Naive B cell (primary cell): ENCODE data around the gene RPL27A. TPM values are rescaled to one million over a fixed set of nuclear protein-coding genes. Genes with fewer than 3 reads are reported as not detected.
"Not testable (repeated sequence)": the region's sequence is repeated elsewhere in the genome, so short reads cannot be mapped to it uniquely, and the experiment has no call there.

ENCODE experiments used
- ATAC-seq, 2 donors: fragments of 150-1000 bp; cut with Tn5 transposase; 2 replicates each; pipeline ENCODE4 v1.10.0; 2021; ENCODE audit warnings: low read depth in 2 of 2, mild to moderate bottlenecking in 2 of 2, moderate library complexity in 2 of 2
- DNase-seq: peaks from one replicate; pipeline ENCODE4 v3.0.0; 2022
- H3K27ac Mint-ChIP-seq, 6 donors: one replicate each; pipeline ENCODE4 v1.8.0; 2020 to 2022; ENCODE audit warnings: mild to moderate bottlenecking in 6 of 6, mixed read lengths in 6 of 6, moderate library complexity in 5 of 6, inconsistent platforms in 2 of 6
- H3K27me3 Mint-ChIP-seq, 3 donors: one replicate each; pipeline ENCODE4 v1.8.0; 2021 to 2022; ENCODE audit warnings: mixed read lengths in 3 of 3, mild to moderate bottlenecking in 1 of 3
- H3K36me3 Mint-ChIP-seq, 2 donors: one replicate each; pipeline ENCODE4 v1.8.0; 2020 to 2022; ENCODE audit warnings: mixed read lengths in 2 of 2, inconsistent platforms in 1 of 2, mild to moderate bottlenecking in 1 of 2
- H3K4me1 Mint-ChIP-seq, 3 donors: one replicate each; pipeline ENCODE4 v1.8.0; 2020 to 2022; ENCODE audit warnings: mixed read lengths in 3 of 3, inconsistent platforms in 1 of 3, mild to moderate bottlenecking in 1 of 3, moderate library complexity in 1 of 3
- H3K4me3 Mint-ChIP-seq, 8 donors: one replicate each; pipeline ENCODE4 v1.8.0; 2020 to 2022; ENCODE audit warnings: mild to moderate bottlenecking in 8 of 8, mixed read lengths in 8 of 8, moderate library complexity in 8 of 8, inconsistent platforms in 2 of 8
- H3K9me3 Mint-ChIP-seq, 7 donors: one replicate each; pipeline ENCODE4 v1.8.0; 2020 to 2022; ENCODE audit warnings: mixed read lengths in 7 of 7, mild to moderate bottlenecking in 5 of 7, inconsistent platforms in 2 of 7, moderate library complexity in 1 of 7
- polyA plus RNA-seq, 6 donors: library from polyadenylated mRNA; unstranded; fragments of 300-500 nt; fragmentation: Illumina TruSeq; gene quantifications; one replicate each; pipeline ENCODE4 v1.2.3, GENCODE V29; 2021; ENCODE audit warnings: low read depth in 6 of 6

Gene RPL27A
- polyA plus RNA-seq, 6 donors from 2014 or later: 2,246 to 4,262 (median 3,486) TPM

DNA sequence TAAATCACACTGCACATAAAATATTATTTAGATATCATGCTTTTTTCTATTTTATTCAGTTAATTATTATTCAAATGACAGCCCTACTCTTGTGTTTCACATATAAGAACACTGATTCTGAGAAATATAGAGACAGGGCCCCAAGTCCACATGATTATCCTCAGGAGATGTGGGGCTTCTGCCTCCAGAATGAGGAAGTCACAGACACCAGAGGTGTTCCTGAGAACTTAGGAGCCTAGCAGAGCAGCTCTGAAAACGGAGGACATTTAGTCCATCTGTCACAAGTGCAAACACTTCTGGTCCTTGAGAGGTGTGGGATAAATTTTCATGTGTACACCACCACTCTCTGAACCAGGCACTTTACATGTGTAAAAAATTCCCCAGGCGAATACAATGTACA, 26.3 kb upstream of the RPL27A start:
- H3K9me3 Mint-ChIP-seq: no peaks in the 10 kb centered on the region
- H3K4me1 Mint-ChIP-seq: peaks cover 0 to 3% (median 0%) of the 10 kb centered on the region in 3 donors
- H3K36me3 Mint-ChIP-seq: peaks cover 1 to 27% of the 10 kb centered on the region in 2 donors
- H3K4me3 Mint-ChIP-seq: no peak overlapping the region
- H3K27me3 Mint-ChIP-seq: no peaks in the 10 kb centered on the region
- H3K27ac Mint-ChIP-seq: peak overlapping the region in 1 of 6 donors; percentile 57
- ATAC-seq (no peak), DNase-seq (no peak)

GRCh38 chr11:8658321-8659057, 24.1 kb upstream of the RPL27A start:
- peaks cover 0 to 10% of the 10 kb centered on the region in 2 donors for H3K36me3 Mint-ChIP-seq

GRCh38 chr11:8661001-8661795, 21.4 kb upstream of the RPL27A start:
- Mint-ChIP-seq H3K36me3 (peaks cover 0 to 6% of the 10 kb centered on the region in 2 donors), H3K27me3 (no peaks in the 10 kb centered on the region), H3K9me3 (no peaks in the 10 kb centered on the region), H3K4me1 (peaks cover 0 to 3% (median 0%) of the 10 kb centered on the region in 3 donors), H3K4me3 (no peak overlapping the region), H3K27ac (no peak overlapping the region)
- no peak for ATAC-seq
- no peak for DNase-seq

More at GRCh38 chr11:8658321-8659057, 24.1 kb upstream of the RPL27A start:
- Mint-ChIP-seq H3K27ac (no peak overlapping the region), H3K9me3 (no peaks in the 10 kb centered on the region), H3K27me3 (no peaks in the 10 kb centered on the region), H3K4me1 (peaks cover 0 to 3% (median 0%) of the 10 kb centered on the region in 3 donors), H3K4me3 (no peak overlapping the region)
- DNase-seq (no peak), ATAC-seq (no peak)

- no peaks in the 10 kb centered on the region for H3K27me3 Mint-ChIP-seq
- H3K4me1 Mint-ChIP-seq: peaks cover 0 to 3% (median 0%) of the 10 kb centered on the region in 3 donors
- H3K27ac Mint-ChIP-seq: no peak overlapping the region
- ATAC-seq (no peak), DNase-seq (no peak)
- peaks cover 0 to 10% of the 10 kb centered on the region in 2 donors for H3K36me3 Mint-ChIP-seq
- no peaks in the 10 kb centered on the region for H3K9me3 Mint-ChIP-seq
- H3K4me3 Mint-ChIP-seq: no peak overlapping the region
These were observed 17.4 kb upstream of the RPL27A start for GRCh38 chr11:8665222-8665621.

GRCh38 chr11:8670081-8670480, 12.5 kb upstream of the RPL27A start:
- not testable (repeated sequence) for H3K27ac Mint-ChIP-seq, H3K9me3 Mint-ChIP-seq, DNase-seq, ATAC-seq, H3K4me3 Mint-ChIP-seq, H3K4me1 Mint-ChIP-seq, H3K27me3 Mint-ChIP-seq
- H3K36me3 Mint-ChIP-seq: peaks cover 0 to 18% of the 10 kb centered on the region in 2 donors

DNA sequence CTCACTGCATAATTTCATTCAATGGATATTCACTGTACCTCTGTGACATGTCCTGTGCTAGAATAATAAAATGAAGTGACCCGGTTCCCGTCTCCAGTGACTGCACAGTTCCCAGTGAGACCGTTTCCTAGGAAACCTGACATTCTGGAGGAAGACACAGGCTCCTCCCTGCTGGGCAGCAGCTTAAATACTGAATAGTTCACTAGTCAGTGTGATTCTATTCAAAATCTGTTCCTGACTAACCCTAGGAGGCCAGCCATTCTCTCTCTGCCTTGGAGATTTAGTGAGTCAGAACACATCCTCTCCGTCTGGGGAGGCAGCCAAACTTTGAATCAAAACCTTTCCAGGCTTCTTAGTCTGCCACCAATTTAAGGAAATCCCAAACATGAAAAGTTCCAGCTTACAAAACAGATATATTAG, 11.4 kb upstream of the RPL27A start:
- H3K27ac Mint-ChIP-seq: no peak overlapping the region
- peaks cover 0 to 3% (median 0%) of the 10 kb centered on the region in 3 donors for H3K4me1 Mint-ChIP-seq
- H3K27me3 Mint-ChIP-seq: no peaks in the 10 kb centered on the region
- ATAC-seq (no peak), DNase-seq (no peak)
- H3K4me3 Mint-ChIP-seq: peak overlapping the region in 1 of 8 donors; percentile 57
- H3K36me3 Mint-ChIP-seq: peaks cover 0 to 14% of the 10 kb centered on the region in 2 donors
- no peaks in the 10 kb centered on the region for H3K9me3 Mint-ChIP-seq

GRCh38 chr11:8671651-8672062, 10.9 kb upstream of the RPL27A start:
- Mint-ChIP-seq H3K4me1 (no peaks in the 10 kb centered on the region), H3K27me3 (no peaks in the 10 kb centered on the region), H3K4me3 (no peak overlapping the region), H3K36me3 (peaks cover 0 to 10% of the 10 kb centered on the region in 2 donors), H3K9me3 (no peaks in the 10 kb centered on the region), H3K27ac (peak overlapping the region in 1 of 6 donors; percentile 18)
- DNase-seq (no peak), ATAC-seq (no peak)

GRCh38 chr11:8672346-8672745, 10.2 kb upstream of the RPL27A start:
- Mint-ChIP-seq H3K4me1 (no peaks in the 10 kb centered on the region), H3K27ac (peak overlapping the region in 1 of 6 donors; percentile 18), H3K9me3 (no peaks in the 10 kb centered on the region), H3K27me3 (no peaks in the 10 kb centered on the region), H3K36me3 (peaks cover 0 to 10% of the 10 kb centered on the region in 2 donors), H3K4me3 (no peak overlapping the region)
- DNase-seq (no peak), ATAC-seq (no peak)

GRCh38 chr11:8674859-8675258, 7.7 kb upstream of the RPL27A start:
- Mint-ChIP-seq H3K27me3 (no peaks in the 10 kb centered on the region), H3K4me1 (no peaks in the 10 kb centered on the region)
- no peak for ATAC-seq

DNA sequence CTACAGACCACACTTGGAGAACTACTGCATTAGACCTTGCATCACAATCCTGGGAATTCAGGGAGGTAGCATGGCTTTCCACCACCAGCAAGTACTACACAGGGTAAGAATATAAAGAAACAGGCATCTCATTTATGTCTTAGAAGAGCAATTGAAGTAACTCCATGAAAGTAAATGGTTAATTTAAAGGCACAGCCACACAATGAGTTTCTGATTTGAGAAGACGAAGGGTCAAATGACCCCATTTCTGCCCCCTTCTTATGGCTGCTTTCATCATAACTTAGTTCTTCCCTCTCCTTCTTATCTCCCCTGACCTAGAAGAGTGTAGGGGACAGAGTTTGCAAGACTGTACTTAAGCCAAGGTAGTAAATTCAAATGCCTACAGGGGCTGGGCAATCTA, 6.1 kb upstream of the RPL27A start:
- no peak overlapping the region for H3K27ac Mint-ChIP-seq
- peaks cover 7 to 11% (median 8%) of the 10 kb centered on the region in 3 donors for H3K4me1 Mint-ChIP-seq
- H3K4me3 Mint-ChIP-seq: peak overlapping the region in 1 of 8 donors; percentile 21
- DNase-seq (no peak), ATAC-seq (no peak)
- H3K36me3 Mint-ChIP-seq: peaks cover 12 to 23% of the 10 kb centered on the region in 2 donors
- peaks cover 0 to 11% (median 0%) of the 10 kb centered on the region in 7 donors for H3K9me3 Mint-ChIP-seq
- H3K27me3 Mint-ChIP-seq: no peaks in the 10 kb centered on the region

More at GRCh38 chr11:8674859-8675258, 7.7 kb upstream of the RPL27A start:
- DNase-seq: no peak
- Mint-ChIP-seq H3K4me3 (no peak overlapping the region), H3K27ac (no peak overlapping the region), H3K9me3 (no peaks in the 10 kb centered on the region), H3K36me3 (peaks cover 0 to 15% of the 10 kb centered on the region in 2 donors)

DNA sequence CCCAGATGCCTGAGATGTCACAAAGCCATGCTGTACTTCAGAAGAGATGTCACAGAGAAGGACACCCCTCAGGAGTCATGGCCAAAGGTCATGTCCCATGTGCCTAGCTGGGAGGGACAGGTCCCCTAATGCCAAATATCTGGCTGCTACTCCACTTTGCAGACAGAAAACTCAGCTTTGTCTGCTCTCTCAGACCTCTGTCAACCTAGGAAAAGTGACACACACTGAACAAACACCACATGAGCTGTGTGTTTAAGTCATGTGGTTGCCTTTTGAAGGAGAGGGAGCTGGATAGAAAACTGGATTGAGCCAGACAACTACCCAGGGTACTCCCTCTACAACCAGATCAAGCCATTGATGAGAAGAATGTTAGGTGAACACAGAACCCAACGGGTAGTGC, 3.6 kb upstream of the RPL27A start:
- DNase-seq (no peak), ATAC-seq (no peak)
- H3K4me3 Mint-ChIP-seq: peak overlapping the region in 1 of 8 donors; percentile 99
- H3K27ac Mint-ChIP-seq: no peak overlapping the region
- peaks cover 12 to 15% of the 10 kb centered on the region in 2 donors for H3K36me3 Mint-ChIP-seq
- peaks cover 0 to 11% (median 0%) of the 10 kb centered on the region in 7 donors for H3K9me3 Mint-ChIP-seq
- no peaks in the 10 kb centered on the region for H3K27me3 Mint-ChIP-seq
- peaks cover 20 to 27% (median 21%) of the 10 kb centered on the region in 3 donors for H3K4me1 Mint-ChIP-seq

GRCh38 chr11:8681837-8682302, 722 bp upstream of the RPL27A start:
- ATAC-seq: no peak
- peaks cover 32 to 45% (median 33%) of the 10 kb centered on the region in 3 donors for H3K4me1 Mint-ChIP-seq

DNA sequence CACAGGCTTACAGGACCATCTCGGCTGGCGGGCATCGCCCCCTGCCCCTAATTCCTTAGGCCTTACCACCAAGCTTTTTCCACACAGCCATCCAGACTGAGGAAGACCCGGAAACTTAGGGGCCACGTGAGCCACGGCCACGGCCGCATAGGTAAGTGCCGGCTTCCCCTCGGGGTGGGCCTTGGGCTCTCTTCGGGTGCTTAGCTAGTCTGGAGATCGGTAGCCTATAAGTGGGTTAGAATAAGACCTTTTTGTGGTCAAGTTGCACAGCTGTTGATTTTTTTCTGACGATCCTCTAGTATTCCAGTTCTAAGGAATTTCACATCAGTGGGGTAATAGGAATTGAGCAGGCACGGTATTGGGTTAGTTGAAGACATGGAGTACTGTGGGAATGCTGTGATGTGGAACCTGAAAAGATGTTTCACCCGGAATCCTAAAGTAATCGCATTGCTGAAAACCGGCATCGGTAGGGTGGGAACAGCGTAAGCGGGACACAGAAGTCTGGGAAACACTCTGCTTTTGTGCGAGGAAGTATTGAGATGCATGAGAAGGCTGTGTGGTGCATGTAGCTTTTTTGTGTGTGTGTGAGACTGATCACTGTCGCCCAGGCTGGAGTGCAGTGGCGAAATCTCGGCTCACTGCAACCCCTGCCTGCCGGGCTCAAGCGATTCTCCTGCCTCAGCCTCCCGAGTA, 669 bp downstream of the RPL27A start:
- H3K27ac Mint-ChIP-seq: peak overlapping the region; percentile 84 to 98 (median 97)
- ATAC-seq (no peak), DNase-seq (no peak)
- peak overlapping the region; percentile 86 to 99 (median 96) for H3K4me3 Mint-ChIP-seq
- no peaks in the 10 kb centered on the region for H3K27me3 Mint-ChIP-seq
- peaks cover 38 to 56% (median 40%) of the 10 kb centered on the region in 3 donors for H3K4me1 Mint-ChIP-seq
- H3K36me3 Mint-ChIP-seq: peaks cover 21 to 30% of the 10 kb centered on the region in 2 donors
- peaks cover 0 to 11% (median 0%) of the 10 kb centered on the region in 7 donors for H3K9me3 Mint-ChIP-seq

More at GRCh38 chr11:8681837-8682302, 722 bp upstream of the RPL27A start:
- no peak for DNase-seq
- peaks cover 0 to 11% (median 0%) of the 10 kb centered on the region in 7 donors for H3K9me3 Mint-ChIP-seq
- peak overlapping the region; percentile 86 to 99 (median 96) for H3K4me3 Mint-ChIP-seq
- H3K36me3 Mint-ChIP-seq: peaks cover 21 to 30% of the 10 kb centered on the region in 2 donors
- peak overlapping the region; percentile 96 to 98 (median 98) for H3K27ac Mint-ChIP-seq
- no peaks in the 10 kb centered on the region for H3K27me3 Mint-ChIP-seq
